ENCODE results near the gene ARID4B. TPM values are rescaled to one million over a fixed set of nuclear protein-coding genes. Genes with fewer than 3 reads are reported as not detected.
"Not testable (repeated sequence)": the region's sequence is repeated elsewhere in the genome, so short reads cannot be mapped to it uniquely, and the experiment has no call there.

The ARID4B gene
- total RNA-seq, 1 experiment from 2014 or later, result 28.3 TPM

DNA sequence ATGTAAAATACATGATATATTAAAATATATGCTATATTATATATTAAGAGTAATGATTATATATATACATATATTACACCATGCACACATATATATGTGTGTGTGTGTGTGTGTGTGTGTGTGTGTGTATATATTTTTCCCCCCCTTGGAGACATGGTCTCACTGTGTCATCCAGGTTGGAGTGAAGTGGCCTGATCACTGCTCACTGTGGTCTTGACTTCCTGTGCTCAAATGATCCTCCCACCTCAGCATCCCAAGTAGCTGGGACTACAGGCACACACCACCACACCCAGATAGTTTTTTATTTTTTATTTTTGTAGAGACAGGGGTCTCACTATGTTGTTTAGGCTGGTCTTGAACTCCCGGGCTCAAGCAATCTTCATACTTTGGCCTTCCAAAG, 112.5 kb downstream of the ARID4B start:
- Histone ChIP-seq H3K4me3 (replicated peaks in 1 of 2; ENCODE audit: low read depth in 1 of 2, low read length in 2 of 2) (no peak overlapping the region), H3K36me3 (ENCODE audit: control insufficient read depth in 1 of 2, insufficient read depth in 2 of 2, low read length in 2 of 2) (peaks cover 3 to 25% of the 10 kb centered on the region in 2 experiments; a peak in 2 of 4 replicates), H3K27ac (ENCODE audit: low read depth, low read length) (no peak overlapping the region), H3K27me3 (ENCODE audit: insufficient read depth, low read length) (no peaks in the 10 kb centered on the region), H3K79me2 (ENCODE audit: insufficient read depth, low read length) (no peaks in the 10 kb centered on the region), H4K20me1 (ENCODE audit: insufficient read depth) (no peaks in the 10 kb centered on the region), H2AFZ (ENCODE audit: low read depth, low read length, poor library complexity, severe bottlenecking) (no peak overlapping the region), H3K4me2 (ENCODE audit: low read length) (no peak overlapping the region), H3K9me2 (ENCODE audit: insufficient read depth) (no peaks in the 10 kb centered on the region), H3K4me1 (ENCODE audit: control insufficient read depth in 1 of 2, insufficient read depth in 2 of 2, low read length in 2 of 2) (no peaks in the 10 kb centered on the region), H3K9ac (ENCODE audit: low read length) (no peak overlapping the region), H3K9me3 (ENCODE audit: control insufficient read depth in 1 of 2, insufficient read depth in 1 of 2, low read depth in 1 of 2, low read length in 2 of 2) (no peaks in the 10 kb centered on the region)
- DNase-seq (ENCODE audit: low read depth, low spot score) (no peak), ATAC-seq (no peak)
- RAD21 ChIA-PET (ENCODE audit: low non-redundant PET in 1 of 2, low total read pairs in 2 of 2, uncharacterized antibody in 2 of 2, unreplicated experiment in 2 of 2), result no interaction called here
- POLR2A ChIA-PET, result no interaction called here
- TF ChIP-seq EZH2 (IDR thresholded peaks at IDR 0.05), result no peak
- TF ChIP-seq SP1 (IDR thresholded peaks at IDR 0.05; ENCODE audit: low read depth), result no peak
- no peak for TF ChIP-seq POLR2A (IDR thresholded peaks at IDR 0.05; ENCODE audit: borderline replicate concordance, extremely low read depth, insufficient read depth, insufficient read length)
- no peak for TF ChIP-seq CEBPB (IDR thresholded peaks at IDR 0.05; ENCODE audit: low read depth)
- TF ChIP-seq, protein P1, sequence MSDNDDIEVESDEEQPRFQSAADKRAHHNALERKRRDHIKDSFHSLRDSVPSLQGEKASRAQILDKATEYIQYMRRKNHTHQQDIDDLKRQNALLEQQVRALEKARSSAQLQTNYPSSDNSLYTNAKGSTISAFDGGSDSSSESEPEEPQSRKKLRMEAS (IDR thresholded peaks at IDR 0.05), result no peak
- no peak for TF ChIP-seq EGR1 (IDR thresholded peaks at IDR 0.05; ENCODE audit: low read depth)
- no peak for TF ChIP-seq POLR2AphosphoS5 (IDR thresholded peaks at IDR 0.05; ENCODE audit: low read depth, low read length)
- no peak for TF ChIP-seq TCF7L2 (IDR thresholded peaks at IDR 0.05; ENCODE audit: borderline replicate concordance, extremely low read depth, insufficient read depth, insufficient read length)
- no peak for TF ChIP-seq JUND (IDR thresholded peaks at IDR 0.05)
- TF ChIP-seq EZH2phosphoT487 (IDR thresholded peaks at IDR 0.05; ENCODE audit: borderline replicate concordance), result no peak
- TF ChIP-seq, protein P2, sequence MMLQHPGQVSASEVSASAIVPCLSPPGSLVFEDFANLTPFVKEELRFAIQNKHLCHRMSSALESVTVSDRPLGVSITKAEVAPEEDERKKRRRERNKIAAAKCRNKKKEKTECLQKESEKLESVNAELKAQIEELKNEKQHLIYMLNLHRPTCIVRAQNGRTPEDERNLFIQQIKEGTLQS (IDR thresholded peaks at IDR 0.05), result no peak
- no peak for TF ChIP-seq RAD21 (IDR thresholded peaks at IDR 0.05; ENCODE audit: low read depth)
- TF ChIP-seq ZFX (IDR thresholded peaks at IDR 0.05), result no peak
- CTCF ChIA-PET, result no interaction called here
- BruUV-seq (replicated peaks), result no TSS peak
- intact Hi-C loops (cut with micrococcal nuclease), result no loop called here

DNA sequence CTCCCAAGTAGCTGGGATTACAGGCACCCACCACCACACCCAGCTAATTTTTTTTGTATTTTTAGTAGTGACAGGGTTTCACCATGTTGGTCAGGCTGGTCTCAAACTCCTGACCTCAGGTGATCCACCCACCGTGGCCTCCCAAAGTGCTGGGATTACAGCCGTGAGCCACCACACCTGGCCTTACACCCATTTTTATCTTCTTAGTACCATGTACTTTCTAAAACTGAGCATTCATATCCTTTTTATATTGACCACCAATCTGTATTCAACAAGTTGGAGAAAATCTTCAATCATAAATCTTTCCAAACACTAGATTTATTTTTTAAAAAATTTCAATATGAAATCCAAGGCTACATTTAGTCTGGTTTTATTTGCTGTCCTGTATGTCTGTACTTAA, 113.0 kb downstream of the ARID4B start:
- H3K4me1 ChIP-seq (ENCODE audit: control insufficient read depth in 1 of 2, insufficient read depth in 2 of 2, low read length in 2 of 2); H2AFZ ChIP-seq (ENCODE audit: low read depth, low read length, poor library complexity, severe bottlenecking); BruUV-seq (replicated peaks); H3K27me3 ChIP-seq (ENCODE audit: insufficient read depth, low read length); H3K4me3 ChIP-seq (replicated peaks in 1 of 2; ENCODE audit: low read depth in 1 of 2, low read length in 2 of 2); H3K9me2 ChIP-seq (ENCODE audit: insufficient read depth); H4K20me1 ChIP-seq (ENCODE audit: insufficient read depth); DNase-seq (ENCODE audit: low read depth, low spot score); H3K4me2 ChIP-seq (ENCODE audit: low read length); H3K9ac ChIP-seq (ENCODE audit: low read length); ATAC-seq; intact Hi-C loops (cut with micrococcal nuclease); POLR2A ChIA-PET; H3K27ac ChIP-seq (ENCODE audit: low read depth, low read length); CTCF ChIA-PET; RAD21 ChIA-PET (ENCODE audit: low non-redundant PET in 1 of 2, low total read pairs in 2 of 2, uncharacterized antibody in 2 of 2, unreplicated experiment in 2 of 2); H3K79me2 ChIP-seq (ENCODE audit: insufficient read depth, low read length); H3K9me3 ChIP-seq (ENCODE audit: control insufficient read depth in 1 of 2, insufficient read depth in 1 of 2, low read depth in 1 of 2, low read length in 2 of 2): not testable (repeated sequence)
- peaks cover 3 to 25% of the 10 kb centered on the region in 2 experiments; a peak in 2 of 4 replicates for H3K36me3 ChIP-seq (ENCODE audit: control insufficient read depth in 1 of 2, insufficient read depth in 2 of 2, low read length in 2 of 2)
